ENCODE results near the gene ANAPC10.

DNA sequence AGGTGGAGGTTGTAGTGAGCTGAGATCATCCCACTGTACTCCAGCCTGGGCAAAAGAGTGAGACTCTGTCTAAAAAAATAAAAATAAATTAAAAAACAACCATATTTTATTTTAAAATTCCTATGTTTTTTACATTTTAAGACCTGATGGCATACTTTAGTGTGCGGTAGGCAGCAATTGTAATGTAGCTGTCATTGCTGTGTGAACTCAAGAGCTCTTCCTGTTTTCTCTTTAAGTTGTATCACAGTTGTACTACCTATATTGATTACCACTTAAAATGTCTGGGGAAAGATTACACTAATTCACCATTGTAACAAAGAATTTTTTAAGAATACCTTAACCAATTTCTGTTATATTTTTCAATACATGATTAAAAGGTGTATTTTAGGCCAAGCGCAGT lies 27.4 kb upstream of the ANAPC10 start:
- TF ChIP-seq, protein P1, sequence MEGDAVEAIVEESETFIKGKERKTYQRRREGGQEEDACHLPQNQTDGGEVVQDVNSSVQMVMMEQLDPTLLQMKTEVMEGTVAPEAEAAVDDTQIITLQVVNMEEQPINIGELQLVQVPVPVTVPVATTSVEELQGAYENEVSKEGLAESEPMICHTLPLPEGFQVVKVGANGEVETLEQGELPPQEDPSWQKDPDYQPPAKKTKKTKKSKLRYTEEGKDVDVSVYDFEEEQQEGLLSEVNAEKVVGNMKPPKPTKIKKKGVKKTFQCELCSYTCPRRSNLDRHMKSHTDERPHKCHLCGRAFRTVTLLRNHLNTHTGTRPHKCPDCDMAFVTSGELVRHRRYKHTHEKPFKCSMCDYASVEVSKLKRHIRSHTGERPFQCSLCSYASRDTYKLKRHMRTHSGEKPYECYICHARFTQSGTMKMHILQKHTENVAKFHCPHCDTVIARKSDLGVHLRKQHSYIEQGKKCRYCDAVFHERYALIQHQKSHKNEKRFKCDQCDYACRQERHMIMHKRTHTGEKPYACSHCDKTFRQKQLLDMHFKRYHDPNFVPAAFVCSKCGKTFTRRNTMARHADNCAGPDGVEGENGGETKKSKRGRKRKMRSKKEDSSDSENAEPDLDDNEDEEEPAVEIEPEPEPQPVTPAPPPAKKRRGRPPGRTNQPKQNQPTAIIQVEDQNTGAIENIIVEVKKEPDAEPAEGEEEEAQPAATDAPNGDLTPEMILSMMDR (IDR thresholded peaks at IDR 0.05) = no peak
- no peak for TF ChIP-seq POLR2A (IDR thresholded peaks at IDR 0.05)

All from right lobe of liver (tissue), 4 donors.